ENCODE measurements around the gene SMIM11. TPM values are rescaled to one million over a fixed set of nuclear protein-coding genes. Genes with fewer than 3 reads are reported as not detected.

The SMIM11 gene
- total and polyA plus RNA-seq, 2 of the 8 experiments (the other 6 are each of a cell fraction or from before 2014, with no cell fraction given), result 1.0 to 3.2 TPM

- no peaks in the 10 kb centered on the region for H3K79me1 ChIP-seq (ENCODE audit: low read depth, low read length)
- FAIRE-seq (no peak), DNase-seq (ENCODE audit: low read depth in 1 of 2, low spot score in 2 of 2) (peak in 1 of 2 experiments; percentile 47)
- no peak overlapping the region for H3K4me3 ChIP-seq (ENCODE audit: extremely low read depth in 1 of 4, insufficient read depth in 2 of 4, low read depth in 3 of 4, low read length in 4 of 4)
- H3K18ac ChIP-seq (ENCODE audit: extremely low read depth, low read length), result peak overlapping the region; percentile 60; the same call in 1 of the 2 replicates
- no peak for TF ChIP-seq CREB1 (IDR thresholded peaks at IDR 0.05)
- peak in 2 of 3 experiments; percentile 54 to 65; a peak in 2 of 4 replicates for TF ChIP-seq CTCF (IDR thresholded peaks at IDR 0.05; ENCODE audit: control extremely low read depth in 1 of 3, insufficient read depth in 1 of 3, low read depth in 1 of 3, low read length in 3 of 3)
- no peak for TF ChIP-seq RFX5 (IDR thresholded peaks at IDR 0.05; ENCODE audit: borderline replicate concordance, low read depth, low read length)
- TF ChIP-seq RAD21 (IDR thresholded peaks at IDR 0.05 in 1 of 2, conservative IDR thresholded peaks at IDR 0.05 in 1 of 2; ENCODE audit: low read depth in 2 of 2, low read length in 2 of 2), result peak; percentile 52
- no peak for TF ChIP-seq FOSL1 (IDR thresholded peaks at IDR 0.05; ENCODE audit: insufficient read depth, low read depth, low read length)
- WGBS, 2 experiments (ENCODE audit: extremely low coverage in 1 of 2, insufficient coverage in 1 of 2, insufficient read length in 1 of 2, insufficient replicate concordance in 2 of 2, low coverage in 1 of 2, low lambda C conversion rate in 2 of 2, missing lambda C conversion rate in 1 of 2), result 73% methylated on average over 3 of the region's 3 CpGs; no CpG with 5 or more reads in 1 of the 2 experiments
- H3K36me3 ChIP-seq (ENCODE audit: control insufficient read depth in 2 of 4, insufficient read depth in 4 of 4, low read length in 3 of 4), result no peaks in the 10 kb centered on the region
- H3K9ac ChIP-seq (replicated peaks in 1 of 4; ENCODE audit: extremely low read depth in 1 of 4, low read depth in 3 of 4, low read length in 3 of 4), result no peak overlapping the region
- no peaks in the 10 kb centered on the region for H3K79me2 ChIP-seq (ENCODE audit: control insufficient read depth in 1 of 2, insufficient read depth in 2 of 2, low read length in 2 of 2)
- no peaks in the 10 kb centered on the region for H4K20me1 ChIP-seq (replicated peaks in 1 of 2; ENCODE audit: control insufficient read depth in 1 of 2, insufficient read depth in 2 of 2, low read length in 2 of 2)
- no peak overlapping the region for H4K5ac ChIP-seq (ENCODE audit: insufficient read length, low read depth, low read length)
- H2BK12ac ChIP-seq (ENCODE audit: low read depth, low read length), result 0 out of 2 replicates have a peak overlapping the region, but pooled peaks have one; percentile 17
- no peak overlapping the region for H3K23ac ChIP-seq (ENCODE audit: insufficient read length)
- H4K8ac ChIP-seq (ENCODE audit: extremely low read depth, insufficient read depth, low read length), result no peak overlapping the region
- H3K27ac ChIP-seq (ENCODE audit: low read depth, low read length), result no peak overlapping the region
- no peak overlapping the region for H3K4ac ChIP-seq (replicated peaks; ENCODE audit: insufficient read length, low read depth, low read length)
- peaks cover 0 to 3% (median 0%) of the 10 kb centered on the region in 4 experiments; a peak in 2 of 7 replicates for H3K4me1 ChIP-seq (replicated peaks in 1 of 4; ENCODE audit: control insufficient read depth in 3 of 4, insufficient read depth in 4 of 4, low read length in 3 of 4)
- H3K4me2 ChIP-seq (ENCODE audit: insufficient read depth in 1 of 2, low read depth in 2 of 2, low read length in 2 of 2), result no peak overlapping the region
- no peak overlapping the region for H2BK120ac ChIP-seq (replicated peaks; ENCODE audit: low read depth, low read length)
- no peak overlapping the region for H2AK5ac ChIP-seq (ENCODE audit: low read depth, low read length)
- H3K9me3 ChIP-seq (ENCODE audit: insufficient read depth in 2 of 2, low read depth in 1 of 2, low read length in 1 of 2), result no peaks in the 10 kb centered on the region
- peak overlapping the region; percentile 36; the same call in 1 of the 2 replicates for H2AFZ ChIP-seq (ENCODE audit: low read length)
- ChIA-PET CTCF (ENCODE audit: partially characterized antibody) (interaction anchor here (0.5 to 1.8 kb wide), 21 partner anchors 9 to 923 kb away, joined by 3 to 8 read pairs (median 3); no protein-coding TSS in a partner anchor), POLR2A (ENCODE audit: partially characterized antibody) (interaction anchor here (0.7 to 1.0 kb wide), 2 partner anchors 25 to 444 kb away, joined by 3 read pairs; no protein-coding TSS in a partner anchor)
- H2BK5ac ChIP-seq (ENCODE audit: low read depth, low read length), result no peak overlapping the region
- no peak overlapping the region for H3K56ac ChIP-seq (replicated peaks; ENCODE audit: insufficient read length, low read depth, low read length)
- no peaks in the 10 kb centered on the region; a peak in 1 of 7 replicates for H3K27me3 ChIP-seq (replicated peaks in 1 of 4; ENCODE audit: control insufficient read depth in 3 of 4, extremely low read depth in 1 of 4, insufficient read depth in 3 of 4, low read length in 3 of 4)
- no peak overlapping the region for H4K91ac ChIP-seq (replicated peaks; ENCODE audit: insufficient read length, low read length)
- no peak overlapping the region for H2BK20ac ChIP-seq (ENCODE audit: low read length)
- no peak overlapping the region for H3K14ac ChIP-seq (ENCODE audit: insufficient read length)
- no peak overlapping the region for H2BK15ac ChIP-seq (ENCODE audit: low read length)
- H3K23me2 ChIP-seq (ENCODE audit: low read depth, low read length), result no peaks in the 10 kb centered on the region
Measured at GRCh38 chr21:34367320-34367935, 7.9 kb upstream of the SMIM11 start.

All from H1 (cell line).